Measurements from ENCODE around the gene SINHCAF. TPM values are rescaled to one million over a fixed set of nuclear protein-coding genes. Genes with fewer than 3 reads are reported as not detected.

The SINHCAF gene
- total RNA-seq, 1 donor from 2014 or later = 154 TPM

- peaks cover 6% of the 10 kb centered on the region for H3K4me1 Mint-ChIP-seq (ENCODE audit: unreplicated experiment)
- H3K9me3 Mint-ChIP-seq = no peaks in the 10 kb centered on the region
- no peak overlapping the region for H3K27ac Mint-ChIP-seq
- no peak for TF ChIP-seq CTCF (conservative IDR thresholded peaks at IDR 0.05)
- H3K27me3 Mint-ChIP-seq = peaks cover 15% of the 10 kb centered on the region
- no peak for DNase-seq (ENCODE audit: extremely low spot score, unreplicated experiment)
- H3K4me3 Mint-ChIP-seq = no peak overlapping the region
- H3K36me3 Mint-ChIP-seq = no peaks in the 10 kb centered on the region
Observed at GRCh38 chr12:31232361-31232965, 93.5 kb downstream of the SINHCAF start.

GRCh38 chr12:31231611-31232360 lies 94.2 kb downstream of the SINHCAF start:
- Mint-ChIP-seq H3K4me3 (no peak overlapping the region), H3K27me3 (peaks cover 9% of the 10 kb centered on the region), H3K9me3 (no peaks in the 10 kb centered on the region), H3K27ac (no peak overlapping the region), H3K4me1 (ENCODE audit: unreplicated experiment) (peaks cover 6% of the 10 kb centered on the region), H3K36me3 (no peaks in the 10 kb centered on the region)
- TF ChIP-seq CTCF (conservative IDR thresholded peaks at IDR 0.05) = no peak
- DNase-seq (ENCODE audit: extremely low spot score, unreplicated experiment) = no peak

All from type B pancreatic cell (in vitro differentiated cells).